Mononuclear cell (primary cell): Measurements from ENCODE around the gene SLCO6A1. TPM values are rescaled to one million over a fixed set of nuclear protein-coding genes. Genes with fewer than 3 reads are reported as not detected.
"Not testable (repeated sequence)": the region's sequence is repeated elsewhere in the genome, so short reads cannot be mapped to it uniquely, and the experiment has no call there.

Experiments
- H3K27me3 ChIP-seq: 2 replicates; pipeline ENCODE4 v1.6.0; 2011; ENCODE audit warnings: low read length, control low read depth; ENCODE audit not compliant: insufficient read depth
- H3K4me1 ChIP-seq: 2 replicates; pipeline ENCODE4 v1.5.1; 2011; ENCODE audit warnings: mild to moderate bottlenecking, low read length, control low read depth; ENCODE audit not compliant: insufficient read depth
- H3K4me3 ChIP-seq: 2 replicates; pipeline ENCODE4 v1.5.1; 2011; ENCODE audit warnings: mild to moderate bottlenecking, low read length, moderate library complexity
- H3K9me3 ChIP-seq: 2 replicates; pipeline ENCODE4 v1.5.1; 2011; ENCODE audit warnings: low read depth, mild to moderate bottlenecking, control low read depth, low read length
- total RNA-seq: library from RNA; depleted of rRNA; stranded (reverse); fragments of >200 nt; gene quantifications from one replicate; pipeline ENCODE4 v1.2.3, GENCODE V29; 2012

The SLCO6A1 gene
- total RNA-seq, 1 donor, result not detected

DNA sequence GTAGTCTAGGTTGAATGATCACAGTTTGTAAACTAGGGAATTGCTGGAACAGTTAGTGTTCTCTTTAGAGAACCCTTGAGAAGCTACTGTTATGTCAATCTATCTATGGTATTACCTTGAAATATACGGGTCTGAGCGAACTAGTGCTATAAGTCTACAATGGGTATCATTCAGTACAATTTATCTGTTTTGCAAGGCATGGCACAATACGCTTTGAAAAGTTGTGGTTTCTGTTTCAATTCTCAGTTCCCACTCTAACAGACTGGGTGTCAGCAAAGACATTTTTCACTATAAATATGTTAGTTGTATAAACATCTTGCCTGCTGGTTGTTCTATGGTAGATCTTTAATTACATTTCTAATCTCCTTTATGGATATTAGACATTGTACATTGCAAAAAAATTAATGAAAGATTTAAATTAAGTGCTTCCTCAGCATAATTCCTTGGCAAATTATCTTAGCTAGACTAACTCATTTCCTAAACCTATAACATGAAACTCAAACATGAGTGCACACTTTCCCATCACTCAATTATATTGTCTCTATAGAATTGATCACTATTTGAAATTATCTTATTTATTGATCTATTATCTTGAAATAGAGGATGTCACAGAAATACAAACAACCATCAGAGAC, 24.9 kb upstream of the SLCO6A1 start:
- H3K27me3 ChIP-seq, result no peaks in the 10 kb centered on the region
- no peak overlapping the region for H3K4me3 ChIP-seq
- H3K4me1 ChIP-seq, result peaks cover 9% of the 10 kb centered on the region
- no peaks in the 10 kb centered on the region for H3K9me3 ChIP-seq

DNA sequence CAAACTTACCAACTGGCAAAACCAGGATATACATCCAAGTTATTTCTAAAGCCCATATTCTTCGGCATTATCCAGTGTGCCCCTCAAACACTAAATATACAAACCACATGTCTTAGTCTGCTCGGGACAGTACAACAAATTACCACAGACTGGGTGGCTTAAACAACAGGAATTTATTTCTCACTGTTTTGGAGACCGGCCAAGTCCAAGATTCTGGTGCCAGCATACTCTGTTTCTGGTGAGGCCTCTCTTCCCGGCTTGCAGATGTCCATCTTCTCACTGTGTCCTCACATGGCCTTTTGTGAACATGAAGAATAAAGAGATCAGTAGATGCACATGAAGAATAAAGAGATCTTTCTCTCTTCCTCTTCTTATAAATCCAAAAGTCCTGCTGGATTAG, 12.9 kb upstream of the SLCO6A1 start:
- Histone ChIP-seq H3K9me3 (no peaks in the 10 kb centered on the region), H3K27me3 (no peaks in the 10 kb centered on the region), H3K4me1 (no peaks in the 10 kb centered on the region), H3K4me3 (no peak overlapping the region)

DNA sequence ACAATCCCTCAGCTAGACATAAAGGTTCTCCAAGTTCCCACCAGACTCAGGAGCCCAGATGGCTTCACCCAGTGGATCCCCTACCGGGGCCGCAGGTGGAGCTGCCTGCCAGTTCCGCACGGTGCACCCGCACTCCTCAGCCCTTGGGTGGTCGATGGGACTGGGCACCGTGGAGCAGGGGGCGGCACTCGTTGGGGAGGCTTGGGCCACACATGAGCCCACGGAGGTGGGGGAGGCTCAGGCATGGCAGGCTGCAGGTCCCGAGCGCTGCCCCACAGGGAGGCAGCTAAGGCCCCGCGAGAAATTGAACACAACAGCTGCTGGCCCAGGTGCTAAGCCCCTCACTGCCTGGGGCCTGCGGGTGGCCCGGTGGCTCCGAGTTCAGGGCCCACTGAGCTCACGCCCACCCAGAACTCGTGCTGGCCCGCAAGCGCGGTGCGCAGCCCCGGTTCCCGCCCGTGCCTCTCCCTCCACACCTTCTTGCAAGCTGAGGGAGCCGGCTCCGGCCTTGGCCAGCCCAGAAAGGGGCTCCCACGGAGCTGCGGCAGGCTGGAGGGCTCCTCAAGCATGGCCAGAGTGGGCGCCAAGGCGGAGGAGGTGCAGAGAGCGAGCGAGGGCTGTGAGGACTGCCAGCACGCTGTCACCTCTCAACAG, 7.4 kb downstream of the SLCO6A1 start:
- not testable (repeated sequence) for H3K4me1 ChIP-seq, H3K9me3 ChIP-seq, H3K27me3 ChIP-seq, H3K4me3 ChIP-seq

DNA sequence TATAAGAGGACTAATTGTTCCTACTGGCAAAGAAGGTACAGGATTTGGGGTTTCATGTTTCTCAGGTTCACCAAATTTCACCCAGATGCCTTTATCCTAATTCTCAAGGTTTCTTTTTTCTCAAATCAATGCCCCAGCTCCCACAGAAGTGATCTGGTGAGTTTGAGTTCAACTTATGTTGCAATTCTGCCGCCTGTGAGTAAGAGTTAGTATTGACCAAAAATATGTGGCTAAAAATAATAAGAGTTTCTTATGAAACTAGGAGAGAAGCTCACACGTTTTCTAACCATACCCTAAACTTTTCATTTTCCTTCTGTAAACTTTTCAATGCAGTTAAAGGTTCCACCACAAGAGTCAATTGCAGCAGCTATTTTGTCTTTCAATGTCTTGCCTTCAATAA, 15.1 kb downstream of the SLCO6A1 start:
- H3K4me3 ChIP-seq, result no peak overlapping the region
- H3K9me3 ChIP-seq, result no peaks in the 10 kb centered on the region
- peaks cover 1% of the 10 kb centered on the region for H3K4me1 ChIP-seq
- H3K27me3 ChIP-seq, result peaks cover 3% of the 10 kb centered on the region

DNA sequence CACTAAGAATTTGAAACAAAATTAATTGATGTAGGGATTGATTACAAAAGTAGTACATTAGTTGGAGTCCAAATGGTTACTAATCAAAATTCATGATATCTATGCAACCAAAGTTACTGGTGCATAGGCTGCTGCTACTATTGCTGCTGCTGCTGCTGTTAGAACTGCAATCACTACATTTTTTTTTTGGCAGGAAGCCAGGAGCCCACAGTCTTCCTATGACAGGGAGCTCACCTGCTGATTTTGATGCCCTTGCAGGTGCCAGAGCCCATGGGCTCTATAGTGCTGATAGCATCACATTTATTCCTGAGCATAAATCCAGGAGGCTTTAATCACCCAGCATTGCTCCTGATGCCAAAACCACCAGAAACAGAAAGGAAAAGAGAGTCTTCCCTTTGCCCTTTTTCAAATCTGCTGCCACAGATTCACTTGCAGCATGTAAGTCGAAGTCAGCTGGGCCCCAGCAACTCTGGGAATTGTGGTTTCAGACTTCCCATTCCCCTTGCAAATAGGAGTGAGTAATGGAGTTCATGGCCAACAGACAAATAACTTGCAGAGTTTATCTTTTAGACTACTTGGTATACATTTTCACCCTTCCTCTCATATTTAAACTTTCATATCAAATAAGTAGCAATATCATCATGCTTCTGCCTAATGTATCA, 17.6 kb downstream of the SLCO6A1 start:
- H3K9me3 ChIP-seq, result no peaks in the 10 kb centered on the region
- H3K27me3 ChIP-seq, result no peaks in the 10 kb centered on the region
- no peaks in the 10 kb centered on the region for H3K4me1 ChIP-seq
- no peak overlapping the region for H3K4me3 ChIP-seq

DNA sequence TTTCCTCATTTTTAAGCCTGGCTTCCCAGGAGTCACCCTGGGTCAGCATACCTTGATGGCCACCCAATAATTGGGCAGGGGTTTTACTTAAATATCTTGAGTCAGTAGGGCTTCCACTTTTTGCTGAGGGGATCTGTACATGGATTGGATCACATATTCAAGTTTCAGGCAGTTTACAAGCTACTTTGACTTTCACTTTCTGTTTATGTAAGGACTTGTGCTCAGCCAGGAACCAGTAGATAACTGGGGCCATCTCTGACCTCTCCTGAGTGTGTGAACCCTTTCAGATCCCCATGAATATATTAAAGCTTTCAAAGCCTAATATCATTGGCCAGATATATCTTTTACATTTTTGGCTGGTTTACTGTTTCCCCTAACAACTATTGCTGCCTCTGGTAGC, 45.1 kb downstream of the SLCO6A1 start:
- no peak overlapping the region for H3K4me3 ChIP-seq
- no peaks in the 10 kb centered on the region for H3K27me3 ChIP-seq
- H3K4me1 ChIP-seq, result no peaks in the 10 kb centered on the region
- no peaks in the 10 kb centered on the region for H3K9me3 ChIP-seq

DNA sequence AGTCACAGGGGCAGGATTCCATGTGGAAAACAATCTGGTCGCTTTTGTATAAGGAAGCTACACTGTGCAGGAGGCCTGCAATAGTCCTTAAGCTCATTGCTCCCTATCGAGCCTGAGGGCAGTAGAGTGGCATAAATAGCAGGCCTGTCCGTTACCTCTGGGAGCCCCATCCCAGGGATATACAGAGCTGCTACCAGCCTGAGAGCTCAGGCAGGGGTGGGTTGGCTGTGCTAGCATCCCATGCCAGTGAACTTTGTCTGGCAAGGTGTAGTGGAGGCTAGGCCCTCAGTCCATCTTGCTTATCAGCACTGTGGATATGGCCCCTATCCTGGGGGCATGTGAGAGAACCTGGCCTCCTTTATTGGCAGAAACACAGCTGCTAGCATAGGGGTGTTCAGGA, 47.7 kb downstream of the SLCO6A1 start:
- Histone ChIP-seq H3K4me1 (no peaks in the 10 kb centered on the region), H3K9me3 (no peaks in the 10 kb centered on the region), H3K4me3 (no peak overlapping the region), H3K27me3 (no peaks in the 10 kb centered on the region)

DNA sequence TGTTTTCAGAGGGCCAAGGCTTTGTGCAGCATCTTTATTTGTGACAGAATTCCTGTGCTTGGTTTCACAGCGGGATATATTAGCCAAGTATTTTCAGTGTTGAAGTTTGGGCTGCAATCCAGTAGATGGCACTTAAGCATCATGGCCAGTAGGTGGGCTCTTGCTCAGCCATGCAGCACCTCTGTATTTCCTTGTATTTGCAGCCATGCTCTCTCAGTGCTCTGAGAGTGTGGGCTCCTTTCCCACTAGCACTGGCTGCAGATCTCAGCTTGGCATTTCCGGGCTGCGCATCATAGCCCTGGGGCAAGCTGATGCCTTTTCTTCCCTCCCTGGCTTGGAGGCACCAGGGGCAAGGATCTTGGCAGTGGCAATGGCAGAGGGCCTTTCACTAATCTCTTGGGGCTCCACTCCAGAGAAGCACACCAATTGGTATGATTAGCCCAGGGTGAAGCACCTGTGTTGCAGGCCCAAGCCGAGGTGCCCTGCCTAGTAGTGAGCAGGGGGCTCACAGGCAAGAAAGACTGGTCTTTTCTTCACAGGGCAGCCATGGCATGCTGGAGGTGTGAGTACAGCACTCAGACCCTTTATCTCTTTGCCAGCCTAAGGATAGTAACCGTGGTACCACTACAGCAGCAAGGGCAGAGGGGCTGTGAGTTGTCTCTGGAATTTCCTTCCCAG, 48.3 kb downstream of the SLCO6A1 start:
- H3K4me3 ChIP-seq, result no peak overlapping the region
- no peaks in the 10 kb centered on the region for H3K27me3 ChIP-seq
- H3K4me1 ChIP-seq, result no peaks in the 10 kb centered on the region

DNA sequence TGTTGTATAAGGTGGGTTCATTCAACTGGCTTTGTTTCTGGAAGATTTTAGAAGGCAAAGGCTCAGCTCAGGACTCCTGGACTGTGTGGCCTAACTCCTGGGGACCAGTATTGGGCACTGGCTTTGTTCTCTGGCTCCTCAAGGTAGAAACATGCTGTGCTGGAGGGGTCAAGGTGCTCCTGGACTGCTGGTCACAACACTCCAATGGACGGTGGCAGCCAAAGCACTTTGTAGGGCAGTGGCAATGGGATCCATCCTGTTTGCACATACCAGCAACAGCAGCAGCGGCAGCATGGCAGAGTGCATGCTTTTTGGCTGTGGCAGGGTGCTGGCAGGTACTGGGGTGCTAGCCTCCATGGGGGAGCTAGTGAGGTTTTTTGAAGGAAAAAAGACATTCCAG, 65.3 kb downstream of the SLCO6A1 start:
- H3K27me3 ChIP-seq, result no peaks in the 10 kb centered on the region
- H3K4me1 ChIP-seq, result no peaks in the 10 kb centered on the region
- no peak overlapping the region for H3K4me3 ChIP-seq
- H3K9me3 ChIP-seq, result no peaks in the 10 kb centered on the region

More for the DNA sequence above, 48.3 kb downstream of the SLCO6A1 start:
- no peaks in the 10 kb centered on the region for H3K9me3 ChIP-seq

DNA sequence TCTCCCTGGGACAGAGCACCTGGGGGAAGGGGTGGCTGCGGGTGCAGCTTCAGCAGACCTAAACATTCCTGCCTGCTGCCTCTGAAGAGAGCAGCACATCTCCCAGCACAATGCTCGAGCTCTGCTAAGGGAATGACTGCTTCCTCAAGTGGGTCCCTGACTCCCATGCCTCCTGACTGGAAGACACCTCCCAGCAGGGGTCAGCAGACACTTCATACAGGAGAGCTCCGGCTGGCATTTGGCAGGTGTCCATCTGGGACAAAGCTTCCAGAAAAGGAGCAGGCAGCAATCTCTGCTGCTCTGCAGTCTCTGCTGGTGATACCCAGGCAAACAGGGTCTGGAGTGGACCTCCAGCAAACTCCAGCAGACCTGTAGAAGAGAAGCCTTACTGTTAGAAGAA, 77.2 kb downstream of the SLCO6A1 start:
- Histone ChIP-seq H3K4me3 (no peak overlapping the region), H3K4me1 (no peaks in the 10 kb centered on the region), H3K9me3 (no peaks in the 10 kb centered on the region), H3K27me3 (no peaks in the 10 kb centered on the region)

DNA sequence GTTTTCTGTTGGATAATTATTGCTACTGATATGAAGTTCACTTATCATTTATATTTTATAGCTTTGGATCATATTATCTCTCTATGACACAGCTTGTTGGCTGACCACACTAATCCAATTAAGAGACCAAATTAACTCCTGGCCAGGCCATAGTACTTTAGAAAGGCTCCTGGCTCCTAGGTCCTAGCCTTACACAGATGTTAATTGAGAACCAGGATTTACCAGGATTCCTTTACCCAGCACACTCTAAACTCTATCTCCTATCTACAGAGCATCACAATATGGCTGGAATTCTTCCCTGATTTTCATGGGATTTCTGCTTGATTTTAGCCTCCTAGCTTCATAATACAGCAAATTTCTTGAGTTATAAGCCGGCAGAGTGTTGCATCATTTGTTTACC, 80.3 kb downstream of the SLCO6A1 start:
- Histone ChIP-seq H3K4me1 (no peaks in the 10 kb centered on the region), H3K9me3 (no peaks in the 10 kb centered on the region), H3K27me3 (no peaks in the 10 kb centered on the region), H3K4me3 (no peak overlapping the region)

DNA sequence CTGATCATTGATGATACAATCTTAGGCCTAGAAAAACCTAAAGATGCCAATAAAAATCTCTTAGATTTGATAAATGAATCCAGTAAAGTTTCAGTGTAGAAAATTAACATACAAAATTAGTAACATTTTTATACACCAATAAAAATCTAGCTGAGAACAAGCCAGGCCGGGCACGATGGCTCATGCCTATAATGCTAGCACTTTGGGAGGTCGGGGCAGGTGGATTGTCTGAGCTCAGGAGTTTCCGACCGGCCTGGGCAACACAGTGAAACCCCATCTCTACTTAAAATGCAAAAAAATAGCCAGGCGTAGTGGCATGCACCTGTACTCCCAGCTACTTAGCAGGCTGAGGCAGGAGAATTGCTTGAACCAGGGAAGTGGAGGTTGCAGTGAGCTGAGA, 84.4 kb downstream of the SLCO6A1 start:
- no peaks in the 10 kb centered on the region for H3K27me3 ChIP-seq
- no peak overlapping the region for H3K4me3 ChIP-seq
- H3K9me3 ChIP-seq, result no peaks in the 10 kb centered on the region
- no peaks in the 10 kb centered on the region for H3K4me1 ChIP-seq

DNA sequence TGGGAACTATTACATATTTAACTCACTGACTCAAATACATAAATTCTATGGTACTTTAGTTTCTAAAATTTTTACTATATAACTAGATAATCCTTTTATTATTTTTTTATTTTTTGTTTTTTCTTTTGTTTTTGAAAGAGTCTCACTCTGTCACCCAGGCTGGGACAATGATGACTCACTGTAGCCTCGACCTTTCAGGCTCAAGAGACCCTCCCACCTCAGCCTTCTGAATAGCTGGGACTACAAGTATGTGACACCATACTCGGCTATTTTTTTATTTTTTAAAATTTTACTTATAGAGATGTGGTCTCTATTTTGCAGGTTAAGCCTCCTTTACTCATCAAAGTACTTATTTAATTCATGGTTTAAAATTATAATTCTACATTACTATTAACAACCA, 110.6 kb downstream of the SLCO6A1 start:
- H3K4me1 ChIP-seq, result no peaks in the 10 kb centered on the region

DNA sequence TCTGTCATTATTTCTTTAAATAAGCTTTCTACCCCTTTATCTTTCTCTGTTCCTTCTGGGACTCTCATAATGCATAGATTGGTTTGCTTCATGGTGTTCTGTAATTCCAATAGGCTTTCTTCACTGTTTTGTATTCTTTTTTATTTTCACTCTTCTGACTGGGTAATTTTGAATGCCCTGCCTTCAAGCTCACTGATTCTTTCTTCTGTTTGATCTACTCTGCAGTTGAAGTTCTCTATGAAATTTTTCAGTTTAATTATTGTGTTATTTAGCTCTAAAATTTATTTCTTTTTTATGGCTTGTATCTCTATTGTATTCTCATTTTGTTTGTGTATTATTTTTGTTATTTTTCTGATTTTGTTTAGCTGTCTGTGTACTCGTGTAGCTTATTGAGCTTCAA, 113.4 kb downstream of the SLCO6A1 start:
- Histone ChIP-seq H3K27me3 (no peaks in the 10 kb centered on the region), H3K4me3 (no peak overlapping the region), H3K9me3 (no peaks in the 10 kb centered on the region), H3K4me1 (no peaks in the 10 kb centered on the region)

More for the DNA sequence above, 110.6 kb downstream of the SLCO6A1 start:
- Histone ChIP-seq H3K27me3 (no peaks in the 10 kb centered on the region), H3K4me3 (no peak overlapping the region), H3K9me3 (no peaks in the 10 kb centered on the region)

DNA sequence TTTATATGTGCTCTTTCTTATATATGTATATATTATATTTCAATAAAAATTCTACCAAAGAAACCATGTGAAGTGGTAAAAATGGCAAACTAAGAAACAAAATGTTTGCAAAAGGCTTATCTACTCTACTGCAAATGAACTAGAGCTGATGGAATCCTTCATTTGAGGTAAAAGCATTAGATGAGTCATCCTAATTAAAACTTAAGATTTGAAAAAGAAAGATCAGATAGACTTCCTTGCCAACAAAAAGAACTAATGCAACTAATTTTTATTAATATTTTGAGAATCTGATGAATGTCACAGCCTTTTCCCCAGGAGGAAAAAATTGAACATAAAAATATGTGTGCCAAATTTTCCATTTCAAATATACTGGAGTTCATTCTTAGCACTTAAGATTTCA, 118.6 kb downstream of the SLCO6A1 start:
- Histone ChIP-seq H3K9me3 (no peaks in the 10 kb centered on the region), H3K4me3 (no peak overlapping the region), H3K27me3 (no peaks in the 10 kb centered on the region), H3K4me1 (no peaks in the 10 kb centered on the region)
